Pulmonary artery endothelial cell (primary cell): ENCODE data around the gene CD58. TPM values are rescaled to one million over a fixed set of nuclear protein-coding genes. Genes with fewer than 3 reads are reported as not detected.
"Not testable (repeated sequence)": the region's sequence is repeated elsewhere in the genome, so short reads cannot be mapped to it uniquely, and the experiment has no call there.

Experiments used
- DNase-seq: peaks from one replicate; pipeline ENCODE4 v3.0.0-alpha.2; 2011; ENCODE audit warnings: low read depth, low spot score
- total RNA-seq: library from RNA; depleted of rRNA; stranded (reverse); fragments of >200 nt; gene quantifications from 2 replicates; pipeline ENCODE4 v1.2.3, GENCODE V29; 2014

Gene CD58
- total RNA-seq, 1 donor from 2014 or later, result 18.1 TPM

DNA sequence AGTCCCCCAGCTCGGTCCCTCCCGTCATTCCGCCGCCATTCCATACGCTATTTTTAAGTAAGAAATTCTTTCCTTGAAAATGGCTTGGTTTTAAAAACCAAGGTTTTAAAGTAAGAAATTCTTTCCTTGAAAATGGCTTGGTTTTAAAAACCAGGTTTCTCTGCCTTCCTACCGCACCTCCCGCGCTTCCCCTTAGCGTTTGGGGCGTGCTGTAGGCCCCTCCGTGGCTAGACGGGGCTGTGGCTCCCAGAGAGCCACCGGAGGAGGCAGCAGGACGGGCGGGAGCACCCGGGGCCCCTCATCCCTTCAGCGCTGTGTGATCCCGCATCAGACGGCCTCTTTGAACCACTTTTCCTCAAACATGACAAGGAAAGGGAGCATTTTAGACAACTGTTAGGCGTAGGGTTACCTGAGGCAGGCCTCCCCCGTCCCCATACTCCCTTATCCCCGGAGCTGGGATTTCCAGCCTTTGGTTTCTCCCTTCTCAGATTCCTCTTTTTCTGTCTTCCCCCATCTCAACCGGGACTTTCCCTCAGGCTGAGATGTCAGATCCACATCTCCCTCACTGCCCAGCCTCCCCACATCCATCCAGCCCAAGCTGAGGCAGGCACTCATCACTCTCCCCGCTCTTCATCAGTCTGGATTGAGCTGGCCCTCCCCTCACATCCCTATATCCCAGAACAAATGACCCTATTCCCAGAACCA is 541 bp upstream of the CD58 start:
- DNase-seq, result no peak

DNA sequence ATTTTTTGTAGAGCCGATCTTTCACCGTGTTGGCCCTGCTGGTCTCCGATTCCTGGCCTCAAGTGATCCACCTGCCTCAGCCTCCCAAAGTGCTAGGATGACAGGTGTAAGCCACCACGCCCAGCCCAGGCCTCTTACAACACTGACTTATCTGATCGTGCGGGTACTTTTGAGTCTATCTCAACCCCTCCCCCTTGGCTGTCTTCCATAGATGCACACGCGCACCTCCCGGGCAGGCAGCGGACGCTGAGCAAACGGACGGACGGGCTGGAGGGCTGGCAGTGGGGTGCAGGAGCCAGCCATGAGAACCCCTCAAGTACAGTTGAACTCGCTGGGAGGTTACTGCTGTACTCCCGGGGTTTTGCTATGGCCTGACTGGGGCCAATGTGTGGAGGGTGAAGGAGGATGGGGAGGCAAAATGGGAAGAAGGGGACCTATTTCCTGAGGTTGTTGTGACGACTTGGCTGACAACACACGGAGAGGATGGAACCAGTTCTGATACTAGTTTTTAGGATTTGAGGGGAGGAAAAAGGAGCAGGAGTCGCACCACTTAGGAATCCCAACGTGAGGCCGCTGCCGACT is 959 bp downstream of the CD58 start:
- no peak for DNase-seq

DNA sequence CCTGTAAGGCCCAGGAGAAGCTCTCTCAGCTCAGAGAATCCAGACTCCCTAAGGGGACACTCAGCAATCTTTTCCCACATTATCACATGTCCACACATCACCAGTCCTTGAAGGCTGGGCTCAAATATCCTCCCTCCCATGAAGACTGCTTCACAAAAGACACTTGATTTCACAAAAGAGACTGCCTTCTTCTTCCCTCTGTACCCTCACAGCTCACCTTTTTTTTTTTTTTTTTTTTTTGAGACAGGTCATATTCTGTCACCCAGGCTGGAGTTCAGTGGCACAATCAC is 1.5 kb downstream of the CD58 start:
- no peak for DNase-seq

DNA sequence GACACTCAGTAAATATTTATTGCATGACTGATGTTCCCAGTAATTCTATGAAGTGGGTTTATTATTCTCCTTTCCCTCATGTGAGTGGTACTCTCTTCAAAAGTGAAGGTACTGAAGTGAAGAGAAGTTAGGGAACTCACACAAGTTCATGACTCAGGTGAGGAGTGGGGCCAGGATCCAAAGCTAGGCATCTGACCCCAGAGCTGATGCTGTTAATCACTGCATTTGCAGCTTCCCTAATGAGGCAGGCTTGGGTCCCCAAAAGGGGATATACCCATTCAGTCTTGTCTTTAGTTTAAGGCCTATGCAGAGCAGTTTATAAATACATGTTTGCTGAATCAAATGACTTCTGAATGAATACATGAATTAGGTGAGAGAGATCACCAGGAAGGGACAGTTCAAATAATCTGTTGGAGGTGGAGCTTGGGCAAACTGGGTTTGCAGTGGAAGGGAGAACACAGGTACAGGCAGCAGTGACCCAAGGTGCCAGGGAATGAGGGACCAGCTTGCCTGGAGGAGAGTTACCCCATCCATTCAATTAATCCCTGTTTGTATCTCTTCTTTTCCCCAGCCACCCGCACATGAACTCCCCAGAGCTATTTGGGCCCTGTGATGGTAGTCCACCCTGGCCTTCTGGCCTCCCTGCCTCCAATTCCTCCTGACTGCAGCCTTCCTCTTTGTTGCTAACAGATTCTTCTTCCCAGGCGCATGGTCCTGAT is 2.0 kb downstream of the CD58 start:
- DNase-seq, result no peak

DNA sequence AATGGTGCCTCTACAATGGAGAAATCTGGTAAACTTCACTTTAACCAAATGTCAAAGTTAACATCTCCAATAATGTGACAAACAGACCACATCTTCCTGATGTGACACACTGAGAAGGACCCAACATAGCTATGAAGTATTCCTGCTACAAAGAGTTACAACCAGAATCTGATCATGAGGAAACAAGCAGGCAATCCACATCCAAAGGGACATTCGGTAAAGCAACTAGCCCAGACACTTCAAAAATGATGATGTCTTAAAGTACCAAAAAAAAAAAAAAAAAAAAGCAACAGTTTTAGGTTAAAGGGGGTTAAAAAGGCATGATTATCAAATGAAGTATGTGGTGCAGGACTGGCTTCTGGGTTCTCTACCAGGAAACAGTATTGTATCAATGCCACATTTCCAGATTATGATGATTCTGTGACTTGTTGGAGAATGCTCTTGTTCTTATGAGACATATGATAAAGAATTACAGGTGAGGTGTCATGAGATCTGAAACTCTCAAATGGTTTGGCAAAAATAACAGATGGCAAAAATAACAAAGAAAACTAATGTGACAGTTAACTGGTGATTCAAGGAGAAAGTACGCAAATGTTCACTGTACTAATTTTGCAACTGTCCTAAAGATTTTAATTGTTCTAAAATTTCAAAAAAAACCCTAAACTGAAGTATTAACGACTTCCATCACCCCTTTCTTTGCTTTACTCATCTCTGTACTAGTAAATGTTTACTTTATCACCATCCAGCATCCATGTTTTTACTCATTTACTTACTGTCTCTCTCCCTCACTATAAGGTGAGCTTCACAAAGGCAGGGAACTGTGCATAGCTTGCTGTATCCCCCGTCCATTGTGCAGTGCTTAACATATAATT is 2.8 kb downstream of the CD58 start:
- DNase-seq, result no peak

- no peak for DNase-seq
Measured at GRCh38 chr1:116565222-116565621, 5.6 kb downstream of the CD58 start.

DNA sequence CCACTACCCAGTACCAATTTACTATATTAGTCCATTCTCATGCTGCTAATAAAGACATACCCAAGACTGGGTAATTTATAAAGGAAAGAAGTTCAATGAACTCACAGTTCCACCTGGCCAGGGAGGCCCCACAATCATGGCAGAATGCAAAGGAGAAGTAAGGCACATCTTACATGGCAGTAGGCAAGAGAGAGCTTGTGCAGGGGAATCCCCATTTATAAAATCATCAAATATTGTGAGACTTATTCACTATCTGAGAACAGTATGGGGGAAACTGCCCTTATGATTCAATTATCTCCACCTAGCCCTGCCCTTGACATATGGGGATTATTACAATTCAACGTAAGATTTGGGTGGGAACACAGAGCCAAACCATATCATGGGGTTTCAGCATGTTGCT is 6.4 kb downstream of the CD58 start:
- DNase-seq, result no peak

- not testable (repeated sequence) for DNase-seq
Measured at GRCh38 chr1:116562465-116562864, 8.4 kb downstream of the CD58 start.

GRCh38 chr1:116561563-116561962 is 9.3 kb downstream of the CD58 start:
- no peak for DNase-seq

DNA sequence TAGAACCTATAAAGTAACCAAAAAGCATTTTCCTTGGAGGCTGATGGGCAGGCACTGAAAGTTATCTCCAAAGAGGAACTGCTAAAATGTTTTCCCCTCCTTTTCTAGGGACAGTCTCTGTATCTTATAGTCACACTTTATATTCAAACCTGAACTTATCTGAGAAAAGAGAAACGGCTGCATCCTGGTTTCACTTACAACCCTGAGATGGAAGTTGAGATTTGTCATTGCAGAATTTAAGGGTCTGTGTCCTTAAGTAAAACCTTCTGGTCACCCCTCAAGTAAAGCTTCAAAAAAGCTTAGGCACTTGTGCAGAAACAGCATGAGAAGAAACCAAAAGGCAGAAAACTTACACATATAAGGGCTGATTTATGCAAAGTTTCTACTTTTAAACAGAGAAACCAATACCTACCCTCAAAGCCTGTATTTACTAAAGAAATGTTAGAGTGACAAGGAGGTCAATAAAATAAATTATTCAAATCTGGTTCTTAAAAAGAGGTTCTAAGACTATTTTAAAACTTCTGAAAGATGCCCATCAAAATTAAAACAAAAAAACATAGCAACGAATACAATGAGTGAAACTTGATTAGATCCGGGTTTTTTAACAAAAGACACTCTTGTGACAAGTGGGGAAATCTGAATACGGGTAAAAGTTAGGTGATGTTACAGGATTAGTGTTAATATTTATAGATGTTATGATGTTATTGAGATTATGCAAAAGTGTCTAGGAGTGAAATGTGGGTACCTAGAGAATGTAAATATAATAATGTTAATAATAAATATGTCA is 9.9 kb downstream of the CD58 start:
- no peak for DNase-seq

DNA sequence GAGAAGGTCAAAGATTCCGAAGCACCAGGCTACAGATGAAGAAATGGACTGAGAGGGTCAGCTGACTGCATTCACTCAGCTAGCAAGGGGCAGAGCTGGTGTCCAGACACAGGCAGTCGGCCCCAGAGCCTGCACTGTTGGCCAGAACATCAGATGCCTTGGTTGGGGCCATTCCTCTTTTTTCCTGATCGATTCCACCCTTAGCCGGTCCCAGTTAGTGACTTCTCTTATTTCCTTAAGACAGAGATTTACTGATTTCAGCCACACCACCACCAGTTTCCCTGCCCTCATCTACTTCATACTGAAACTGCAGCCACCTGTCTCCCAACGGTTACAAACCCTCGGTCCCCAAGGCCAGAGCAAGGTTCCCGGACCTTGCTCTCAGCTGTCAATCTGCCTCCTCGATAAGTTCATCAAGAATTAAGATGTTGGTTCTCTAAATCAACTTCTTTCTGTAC is 11.5 kb downstream of the CD58 start:
- DNase-seq, result no peak

GRCh38 chr1:116558571-116558970 is 12.3 kb downstream of the CD58 start:
- DNase-seq, result no peak

GRCh38 chr1:116558140-116558549 is 12.7 kb downstream of the CD58 start:
- DNase-seq, result no peak

DNA sequence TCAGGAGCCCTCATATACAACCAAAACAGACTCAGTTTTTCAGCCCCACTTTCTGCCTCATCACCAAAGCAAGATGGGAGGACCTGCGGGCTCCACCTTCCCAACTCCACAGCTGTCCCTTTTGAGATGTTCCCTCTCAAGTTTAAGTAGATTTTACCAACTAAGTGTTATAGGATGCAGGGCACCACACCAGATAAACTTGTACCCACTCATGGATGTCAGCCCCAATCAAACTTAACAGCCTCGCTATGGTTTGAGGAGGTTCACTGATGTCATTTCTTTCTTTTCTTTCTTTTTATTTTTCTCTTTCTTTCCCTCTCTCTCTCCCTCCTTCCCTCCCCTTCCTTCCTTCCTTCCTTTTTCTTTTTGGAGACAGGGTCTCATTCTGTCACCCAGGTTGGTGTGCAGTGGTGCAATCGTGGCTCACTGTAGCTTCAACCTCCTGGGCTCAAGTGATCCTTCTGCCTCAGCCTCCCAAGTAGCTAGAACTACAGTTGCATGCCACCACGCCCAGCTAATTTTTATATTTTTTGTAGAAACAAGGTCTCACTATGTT is 13.4 kb downstream of the CD58 start:
- no peak for DNase-seq

DNA sequence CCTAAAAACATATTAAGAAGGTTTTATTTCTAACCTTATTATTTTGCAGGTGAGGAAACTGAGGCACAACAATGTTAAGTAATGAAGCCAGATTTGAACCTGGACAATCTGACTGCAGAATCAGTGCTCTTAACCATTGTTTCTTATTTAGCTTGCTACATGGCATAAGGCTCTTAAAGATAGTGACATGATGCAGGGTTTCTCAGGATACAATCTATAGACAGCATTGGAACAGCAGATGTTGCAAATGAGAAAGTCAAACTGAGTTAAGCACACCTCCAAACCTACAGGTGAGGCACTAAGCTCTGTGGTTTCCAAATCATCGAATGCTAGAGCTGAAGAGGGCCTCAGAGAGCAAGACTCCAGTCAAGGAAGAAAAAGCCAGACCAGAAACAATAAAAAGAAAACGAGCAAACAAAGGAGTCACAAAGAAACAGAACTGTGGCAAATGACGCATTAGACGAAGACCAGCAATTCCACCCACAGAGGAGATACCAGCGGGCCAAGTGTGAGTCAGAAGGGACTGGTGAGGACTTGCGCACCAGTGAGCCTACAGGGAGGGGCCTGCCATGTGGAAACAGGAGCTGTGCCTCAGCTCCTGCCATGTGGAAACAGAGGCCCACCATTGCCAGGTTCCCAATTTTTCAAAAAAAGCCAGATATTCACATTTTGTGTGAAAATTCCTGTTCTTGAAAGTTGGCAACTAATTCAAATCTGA is 14.4 kb downstream of the CD58 start:
- DNase-seq, result no peak

GRCh38 chr1:116554924-116555323 is 15.9 kb downstream of the CD58 start:
- no peak for DNase-seq

DNA sequence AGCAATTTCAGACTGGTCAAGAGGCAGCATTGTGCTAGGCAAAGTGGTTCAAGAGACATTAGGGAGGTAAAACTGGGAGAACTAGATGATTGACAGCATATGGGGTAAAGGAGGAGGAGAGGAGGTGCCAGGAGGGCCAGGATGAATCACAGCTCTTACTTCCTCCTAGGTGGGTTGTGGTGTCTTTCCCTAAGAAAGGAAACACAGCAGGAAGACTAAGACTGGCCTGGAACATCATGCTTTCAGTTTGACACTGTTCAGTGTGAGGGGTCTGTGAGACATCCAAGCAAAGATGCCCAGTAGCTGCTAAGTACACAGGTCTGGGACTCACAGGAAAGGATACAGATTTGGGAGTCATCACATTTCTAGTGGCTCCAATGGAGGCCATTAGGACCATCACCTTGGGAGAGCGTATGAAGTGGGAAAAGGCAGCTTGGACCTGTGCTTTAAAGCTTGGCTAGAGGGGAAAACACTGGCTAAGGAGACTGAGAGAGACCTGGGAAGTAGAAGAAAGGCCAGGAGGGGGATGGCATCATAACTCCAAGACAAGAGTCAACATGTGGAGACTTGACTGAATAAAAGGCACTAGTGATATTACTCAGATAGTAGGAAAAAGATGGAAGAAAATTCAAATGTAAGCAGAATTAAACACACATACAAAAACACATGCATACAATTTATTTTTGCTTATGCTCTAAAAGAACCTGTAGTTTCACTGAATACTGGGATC is 17.3 kb downstream of the CD58 start:
- no peak for DNase-seq

- no peak for DNase-seq
Measured at GRCh38 chr1:116546354-116546977, 24.4 kb downstream of the CD58 start.

GRCh38 chr1:116545359-116545705 is 25.5 kb downstream of the CD58 start:
- DNase-seq, result no peak
